GM12865 (cell line): ENCODE results near the gene MGMT.
"Not testable (repeated sequence)": the region's sequence is repeated elsewhere in the genome, so short reads cannot be mapped to it uniquely, and the experiment has no call there.

ENCODE experiments used
- DNase-seq: peaks from one replicate; pipeline ENCODE4 v3.0.0; 2010; ENCODE audit warnings: low read depth
- H3K4me3 ChIP-seq: 2 replicates; pipeline ENCODE4 v1.5.1; 2011; ENCODE audit warnings: mild to moderate bottlenecking, low read depth, low read length, control low read depth
- TF ChIP-seq, protein P1 (sequence below): IDR thresholded peaks from 2 replicates; pipeline ENCODE4 v1.5.1; 2011; ENCODE audit warnings: low read length, control low read depth, low read depth, inconsistent platforms; ENCODE audit not compliant: insufficient read depth; ENCODE audit errors: missing control alignments

Gene MGMT

DNA sequence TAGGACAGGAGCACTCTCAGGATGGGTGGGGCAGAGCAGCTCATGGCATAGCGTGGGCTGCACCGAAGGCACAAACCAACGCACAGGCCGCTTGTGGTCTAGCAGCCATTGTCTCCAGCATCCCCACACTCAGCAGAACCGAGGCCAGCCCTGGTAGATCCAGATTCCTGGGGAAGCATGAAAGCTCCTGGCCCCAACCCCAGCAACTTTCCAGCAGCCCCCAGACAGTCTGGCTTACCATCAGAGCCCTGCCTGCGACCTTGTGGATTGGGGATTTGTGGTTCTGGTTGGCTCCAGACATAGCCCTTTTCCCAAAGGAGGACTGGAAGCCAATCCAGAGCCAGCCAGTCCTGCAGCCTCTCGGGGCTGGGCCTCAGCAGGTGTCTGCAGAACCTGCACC is 33.8 kb upstream of the MGMT start:
- no peak for DNase-seq
- TF ChIP-seq, protein P1, sequence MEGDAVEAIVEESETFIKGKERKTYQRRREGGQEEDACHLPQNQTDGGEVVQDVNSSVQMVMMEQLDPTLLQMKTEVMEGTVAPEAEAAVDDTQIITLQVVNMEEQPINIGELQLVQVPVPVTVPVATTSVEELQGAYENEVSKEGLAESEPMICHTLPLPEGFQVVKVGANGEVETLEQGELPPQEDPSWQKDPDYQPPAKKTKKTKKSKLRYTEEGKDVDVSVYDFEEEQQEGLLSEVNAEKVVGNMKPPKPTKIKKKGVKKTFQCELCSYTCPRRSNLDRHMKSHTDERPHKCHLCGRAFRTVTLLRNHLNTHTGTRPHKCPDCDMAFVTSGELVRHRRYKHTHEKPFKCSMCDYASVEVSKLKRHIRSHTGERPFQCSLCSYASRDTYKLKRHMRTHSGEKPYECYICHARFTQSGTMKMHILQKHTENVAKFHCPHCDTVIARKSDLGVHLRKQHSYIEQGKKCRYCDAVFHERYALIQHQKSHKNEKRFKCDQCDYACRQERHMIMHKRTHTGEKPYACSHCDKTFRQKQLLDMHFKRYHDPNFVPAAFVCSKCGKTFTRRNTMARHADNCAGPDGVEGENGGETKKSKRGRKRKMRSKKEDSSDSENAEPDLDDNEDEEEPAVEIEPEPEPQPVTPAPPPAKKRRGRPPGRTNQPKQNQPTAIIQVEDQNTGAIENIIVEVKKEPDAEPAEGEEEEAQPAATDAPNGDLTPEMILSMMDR: no peak
- H3K4me3 ChIP-seq: no peak overlapping the region

DNA sequence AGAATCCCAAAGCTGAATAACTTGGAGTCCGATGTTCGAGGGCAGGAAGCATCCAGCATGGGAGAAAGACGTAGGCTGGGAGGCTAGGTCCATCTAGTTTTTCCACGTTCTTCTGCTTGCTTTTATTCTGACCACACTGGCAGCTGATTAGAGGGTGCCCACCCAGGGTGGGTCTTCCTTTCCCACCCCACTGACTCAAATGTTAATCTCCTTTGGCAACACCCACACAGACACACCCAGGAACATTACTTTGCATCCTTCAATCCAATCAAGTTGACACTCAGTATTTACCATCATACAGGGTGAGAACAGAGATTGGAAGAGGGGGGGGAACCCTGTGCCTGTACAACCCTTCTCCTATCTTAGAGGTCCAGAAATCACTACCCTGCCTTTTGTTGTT is 31.3 kb upstream of the MGMT start:
- not testable (repeated sequence) for DNase-seq, H3K4me3 ChIP-seq

DNA sequence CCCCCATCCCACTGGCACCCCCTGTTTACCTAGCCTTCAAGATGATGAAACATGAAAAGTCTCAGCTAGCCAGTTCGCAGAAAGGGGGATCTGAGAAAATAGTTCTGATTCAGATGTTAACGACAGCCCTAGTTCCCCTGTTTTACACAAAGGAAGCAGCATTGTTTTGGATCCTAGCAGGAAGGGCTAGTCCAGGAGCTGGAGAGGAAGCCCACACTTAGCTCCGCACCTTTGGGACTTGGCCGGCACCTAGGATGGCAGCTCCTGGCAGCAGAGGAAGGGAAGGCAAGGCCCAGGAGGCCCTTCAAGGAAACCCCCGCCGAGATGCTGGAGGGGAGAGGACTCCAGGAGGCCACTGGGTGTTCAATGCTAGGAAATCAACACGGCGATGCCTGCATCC is 29.0 kb upstream of the MGMT start:
- DNase-seq: no peak
- no peak overlapping the region for H3K4me3 ChIP-seq
- TF ChIP-seq, protein P1: no peak

DNA sequence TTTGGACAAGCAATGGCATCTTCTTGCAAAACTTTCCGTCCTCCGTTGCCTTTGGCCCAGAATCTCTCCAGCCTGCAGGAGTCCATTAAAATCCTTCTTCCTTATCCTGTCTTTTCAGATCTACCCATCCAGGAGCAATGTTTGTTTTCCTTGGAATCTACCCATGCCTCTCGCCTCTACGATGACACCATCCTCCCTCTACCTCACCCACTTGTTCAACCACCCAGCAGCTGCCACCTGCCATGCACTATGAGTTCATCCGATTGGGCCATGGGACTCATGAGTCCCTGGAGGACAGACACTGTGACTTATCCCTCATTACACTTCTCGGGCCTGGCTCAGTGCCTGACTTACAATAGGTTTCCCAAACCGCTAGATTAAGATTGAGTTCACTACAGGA is 26.8 kb upstream of the MGMT start:
- DNase-seq: no peak
- TF ChIP-seq, protein P1: no peak
- H3K4me3 ChIP-seq: no peak overlapping the region

DNA sequence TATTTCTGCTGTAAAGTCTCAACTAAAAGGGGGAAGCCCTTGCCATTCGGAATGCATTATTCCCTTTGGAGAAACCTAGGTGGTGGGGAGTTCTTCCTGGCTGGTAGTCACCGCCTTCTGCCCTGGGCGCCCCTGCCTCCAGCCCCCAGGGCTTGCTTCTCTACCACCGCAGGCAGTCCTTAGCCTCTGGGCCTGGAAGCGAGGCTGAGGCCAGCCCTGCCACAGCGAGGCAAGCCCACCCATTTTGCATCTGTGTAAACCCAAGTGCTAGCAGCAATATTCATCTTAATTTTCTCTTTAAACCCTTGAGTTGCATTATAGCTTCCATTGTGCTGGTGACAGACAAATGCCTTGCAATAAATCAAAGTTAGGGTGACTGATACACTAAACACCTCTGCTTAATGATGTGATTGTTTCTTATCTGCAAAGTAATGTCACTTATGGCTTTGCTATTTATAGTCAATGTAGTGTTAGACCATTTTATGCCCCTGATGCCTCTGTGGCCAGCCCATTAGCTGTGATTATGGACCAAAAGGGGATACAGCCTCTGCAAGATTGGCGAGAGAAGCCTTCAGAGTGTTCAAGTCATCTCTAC is 26.2 kb upstream of the MGMT start:
- DNase-seq: no peak

DNA sequence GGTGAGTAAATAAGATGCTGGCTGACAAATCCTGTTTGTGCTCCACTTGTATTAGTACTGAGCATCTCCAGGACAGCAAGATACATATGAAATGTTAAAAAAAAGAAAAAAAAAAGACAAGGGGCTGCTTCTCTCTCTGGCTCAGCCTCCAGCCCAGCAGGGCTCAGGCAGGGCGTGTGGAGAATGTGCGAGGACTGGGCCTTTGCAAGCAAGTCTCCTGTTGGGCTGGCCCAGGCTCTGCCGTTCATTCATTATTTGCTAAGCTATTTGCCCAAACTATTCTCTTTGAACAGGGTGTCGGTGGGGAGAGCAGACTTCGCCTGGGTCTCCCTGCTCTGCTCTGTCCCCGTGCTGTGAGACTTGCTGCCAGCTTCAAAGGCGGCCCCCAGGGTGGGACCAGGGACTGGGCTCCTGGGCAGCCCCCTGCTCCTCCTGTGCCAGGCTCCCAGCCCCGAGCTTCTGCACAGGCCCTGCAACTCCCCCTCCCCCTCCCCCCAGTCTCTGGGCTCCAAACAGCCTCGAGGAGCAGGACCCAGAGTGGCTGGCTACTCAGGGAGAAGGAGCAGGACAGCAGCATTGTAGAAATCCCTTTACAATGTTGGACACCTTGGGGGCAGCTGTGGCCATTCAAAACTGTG is 25.6 kb upstream of the MGMT start:
- no peak overlapping the region for H3K4me3 ChIP-seq
- TF ChIP-seq, protein P1: no peak
- no peak for DNase-seq

More for the DNA sequence above, 26.2 kb upstream of the MGMT start:
- H3K4me3 ChIP-seq: no peak overlapping the region
- TF ChIP-seq, protein P1: no peak

DNA sequence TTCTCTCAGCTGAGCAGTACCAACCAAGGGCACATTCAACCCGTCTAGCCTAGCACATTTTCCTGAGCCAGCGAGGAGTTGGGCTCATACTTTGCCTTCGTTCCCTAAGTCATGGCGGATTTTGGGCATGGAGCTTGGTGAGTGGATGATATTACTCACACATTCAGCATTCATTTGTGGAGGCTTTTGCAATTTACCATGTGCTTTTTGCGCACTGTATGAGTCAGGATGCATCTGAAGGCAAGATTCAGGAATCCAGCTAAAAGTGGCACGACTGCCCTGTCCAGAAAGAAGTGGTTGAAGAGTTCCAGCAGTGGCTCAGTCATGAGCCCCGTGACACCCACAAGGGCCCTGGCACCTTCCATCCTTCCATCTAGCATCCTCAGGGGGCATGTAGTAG is 24.2 kb upstream of the MGMT start:
- TF ChIP-seq, protein P1: no peak
- no peak overlapping the region for H3K4me3 ChIP-seq
- DNase-seq: no peak
